GM19455 (cell line): ENCODE results near the gene SERTM2.
"Not testable (repeated sequence)": the region's sequence is repeated elsewhere in the genome, so short reads cannot be mapped to it uniquely, and the experiment has no call there.

Source experiments
- ATAC-seq: cut with Tn5 transposase; IDR thresholded peaks from one replicate; pipeline ENCODE4 v1.9.1; 2021; ENCODE audit not compliant: unreplicated experiment

SERTM2 gene

GRCh38 chrX:111511477-111511876 lies at the start of gene SERTM2:
TSS of gene SERTM2 (plus strand) at chrX:111511645. CDS start at chrX:111518858, 7,213 bp downstream.
- no peak for ATAC-seq

GRCh38 chrX:111465669-111466068 lies 45.8 kb upstream of the SERTM2 start:
- no peak for ATAC-seq

- ATAC-seq, result no peak
These were observed 43.5 kb upstream of the SERTM2 start for GRCh38 chrX:111467896-111468295.

GRCh38 chrX:111470681-111471403 lies 40.6 kb upstream of the SERTM2 start:
- no peak for ATAC-seq

- no peak for ATAC-seq
These were observed 29.5 kb upstream of the SERTM2 start for GRCh38 chrX:111481896-111482295.

- ATAC-seq, result no peak
These were observed 28.3 kb upstream of the SERTM2 start for GRCh38 chrX:111483135-111483534.

GRCh38 chrX:111483881-111484280 lies 27.6 kb upstream of the SERTM2 start:
- ATAC-seq, result no peak

GRCh38 chrX:111490688-111491087 lies 20.8 kb upstream of the SERTM2 start:
- ATAC-seq, result no peak

- ATAC-seq, result no peak
These were observed 19.4 kb upstream of the SERTM2 start for GRCh38 chrX:111492085-111492484.

GRCh38 chrX:111498538-111499103 lies 12.8 kb upstream of the SERTM2 start:
- ATAC-seq, result no peak

GRCh38 chrX:111503485-111503993 lies 7.9 kb upstream of the SERTM2 start:
- no peak for ATAC-seq

- no peak for ATAC-seq
These were observed 6.5 kb upstream of the SERTM2 start for GRCh38 chrX:111504941-111505340.

- ATAC-seq, result no peak
These were observed 5.7 kb upstream of the SERTM2 start for GRCh38 chrX:111505783-111506182.

- ATAC-seq, result no peak
These were observed 4.6 kb upstream of the SERTM2 start for GRCh38 chrX:111506826-111507225.

- ATAC-seq, result no peak
These were observed 3.5 kb upstream of the SERTM2 start for GRCh38 chrX:111507933-111508332.

GRCh38 chrX:111515298-111515697 lies 3.9 kb downstream of the SERTM2 start:
- no peak for ATAC-seq

GRCh38 chrX:111518667-111519066 lies 7.2 kb downstream of the SERTM2 start:
- ATAC-seq, result no peak

GRCh38 chrX:111519215-111519614 lies 7.8 kb downstream of the SERTM2 start:
- ATAC-seq, result no peak

- no peak for ATAC-seq
These were observed 9.1 kb downstream of the SERTM2 start for GRCh38 chrX:111520506-111520905.

- ATAC-seq, result no peak
These were observed 9.7 kb downstream of the SERTM2 start for GRCh38 chrX:111521169-111521568.

- ATAC-seq, result no peak
These were observed 31.8 kb downstream of the SERTM2 start for GRCh38 chrX:111543212-111543741.

- not testable (repeated sequence) for ATAC-seq
These were observed 37.8 kb downstream of the SERTM2 start for GRCh38 chrX:111549235-111549634.
